ENCODE results near the gene ANKRD13B.
"Not testable (repeated sequence)": the region's sequence is repeated elsewhere in the genome, so short reads cannot be mapped to it uniquely, and the experiment has no call there.

The ANKRD13B gene

GRCh38 chr17:29555840-29556239 is 37.1 kb upstream of the ANKRD13B start:
- no peaks in the 10 kb centered on the region for H3K27me3 ChIP-seq (replicated peaks)
- TF ChIP-seq CTCF (IDR thresholded peaks at IDR 0.05; ENCODE audit: low read depth, low read length, missing control alignments) = no peak
- no peak overlapping the region for H3K27ac ChIP-seq
- no peak for DNase-seq
- H3K4me3 ChIP-seq (ENCODE audit: low read depth, low read length) = no peak overlapping the region
- in situ Hi-C loops (cut with HindIII; ENCODE audit: low pct_ligation_motif_present, low sequenced_read_pairs) = no loop called here
- H3K36me3 ChIP-seq (replicated peaks) = no peaks in the 10 kb centered on the region

GRCh38 chr17:29557085-29557738 is 35.7 kb upstream of the ANKRD13B start:
- in situ Hi-C loops (cut with HindIII; ENCODE audit: low pct_ligation_motif_present, low sequenced_read_pairs) = no loop called here
- peak; percentile 47 for DNase-seq
- Histone ChIP-seq H3K36me3 (replicated peaks) (no peaks in the 10 kb centered on the region), H3K4me3 (ENCODE audit: low read depth, low read length) (no peak overlapping the region), H3K27ac (no peak overlapping the region), H3K27me3 (replicated peaks) (no peaks in the 10 kb centered on the region)
- no peak for TF ChIP-seq CTCF (IDR thresholded peaks at IDR 0.05; ENCODE audit: low read depth, low read length, missing control alignments)

GRCh38 chr17:29557739-29558116 is 35.2 kb upstream of the ANKRD13B start:
- Histone ChIP-seq H3K27me3 (replicated peaks) (no peaks in the 10 kb centered on the region), H3K27ac (no peak overlapping the region), H3K36me3 (replicated peaks) (no peaks in the 10 kb centered on the region), H3K4me3 (ENCODE audit: low read depth, low read length) (no peak overlapping the region)
- no peak for DNase-seq
- TF ChIP-seq CTCF (IDR thresholded peaks at IDR 0.05; ENCODE audit: low read depth, low read length, missing control alignments) = no peak
- in situ Hi-C loops (cut with HindIII; ENCODE audit: low pct_ligation_motif_present, low sequenced_read_pairs) = no loop called here

GRCh38 chr17:29558139-29558538 is 34.8 kb upstream of the ANKRD13B start:
- in situ Hi-C loops (cut with HindIII; ENCODE audit: low pct_ligation_motif_present, low sequenced_read_pairs); H3K36me3 ChIP-seq (replicated peaks); H3K27ac ChIP-seq; DNase-seq; H3K4me3 ChIP-seq (ENCODE audit: low read depth, low read length); H3K27me3 ChIP-seq (replicated peaks): not testable (repeated sequence)

GRCh38 chr17:29559640-29560039 is 33.3 kb upstream of the ANKRD13B start:
- in situ Hi-C loops (cut with HindIII; ENCODE audit: low pct_ligation_motif_present, low sequenced_read_pairs) = no loop called here
- no peak for DNase-seq

GRCh38 chr17:29560316-29560715 is 32.6 kb upstream of the ANKRD13B start:
- no peak overlapping the region for H3K4me3 ChIP-seq (ENCODE audit: low read depth, low read length)
- DNase-seq = no peak
- no peaks in the 10 kb centered on the region for H3K36me3 ChIP-seq (replicated peaks)
- H3K27me3 ChIP-seq (replicated peaks) = no peaks in the 10 kb centered on the region
- in situ Hi-C loops (cut with HindIII; ENCODE audit: low pct_ligation_motif_present, low sequenced_read_pairs) = no loop called here
- no peak for TF ChIP-seq CTCF (IDR thresholded peaks at IDR 0.05; ENCODE audit: low read depth, low read length, missing control alignments)
- H3K27ac ChIP-seq = no peak overlapping the region

More at GRCh38 chr17:29559640-29560039, 33.3 kb upstream of the ANKRD13B start:
- TF ChIP-seq CTCF (IDR thresholded peaks at IDR 0.05; ENCODE audit: low read depth, low read length, missing control alignments) = no peak
- H3K27ac ChIP-seq = no peak overlapping the region
- no peaks in the 10 kb centered on the region for H3K36me3 ChIP-seq (replicated peaks)
- H3K4me3 ChIP-seq (ENCODE audit: low read depth, low read length) = no peak overlapping the region
- no peaks in the 10 kb centered on the region for H3K27me3 ChIP-seq (replicated peaks)
